Hypothalamus (tissue), 51 donors: ENCODE results near the gene MVP.
A peak's percentile ranks its signal among the peaks of the same experiment; 100 is the strongest.

Source experiments
- DNase-seq, 51 donors: peaks; one replicate each; lab custom pipeline; 2025; lab: John Stamatoyannopoulos, UW

The MVP gene

GRCh38 chr16:29840240-29840639 lies 20.0 kb downstream of the MVP start:
- DNase-seq = no peak

GRCh38 chr16:29841631-29842030 lies 21.4 kb downstream of the MVP start:
- no peak for DNase-seq

- DNase-seq = no peak
Measured at GRCh38 chr16:29842732-29843346, 22.6 kb downstream of the MVP start.

- DNase-seq = no peak
Measured at GRCh38 chr16:29843931-29844330, 23.7 kb downstream of the MVP start.

DNA sequence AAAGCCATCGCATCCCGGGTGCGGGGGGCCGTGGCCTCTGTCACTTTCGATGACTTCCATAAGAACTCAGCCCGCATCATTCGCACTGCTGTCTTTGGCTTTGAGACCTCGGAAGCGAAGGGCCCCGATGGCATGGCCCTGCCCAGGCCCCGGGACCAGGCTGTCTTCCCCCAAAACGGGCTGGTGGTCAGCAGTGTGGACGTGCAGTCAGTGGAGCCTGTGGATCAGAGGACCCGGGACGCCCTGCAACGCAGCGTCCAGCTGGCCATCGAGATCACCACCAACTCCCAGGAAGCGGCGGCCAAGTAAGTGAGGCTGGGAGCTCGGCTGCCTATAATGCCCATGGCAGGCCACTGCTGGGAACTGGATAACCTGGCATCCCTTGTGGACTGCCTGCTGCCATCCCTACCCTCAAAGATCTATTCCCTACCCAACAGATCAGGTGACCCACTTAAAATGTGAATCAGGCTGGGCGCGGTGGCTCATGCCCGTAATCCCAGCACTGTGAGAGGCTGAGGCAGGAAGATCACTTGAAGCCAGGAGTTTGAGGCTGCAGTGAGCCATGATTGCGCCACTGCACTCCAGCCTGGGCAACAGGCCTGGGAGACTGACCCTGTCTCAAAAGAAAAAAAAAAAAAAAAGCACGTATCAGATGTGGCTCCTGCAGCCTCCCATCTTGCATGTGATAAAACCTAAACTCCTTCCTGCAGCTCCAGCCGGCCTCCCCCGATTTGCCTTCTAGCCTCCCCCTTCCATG lies 24.5 kb downstream of the MVP start:
- DNase-seq = no peak

DNA sequence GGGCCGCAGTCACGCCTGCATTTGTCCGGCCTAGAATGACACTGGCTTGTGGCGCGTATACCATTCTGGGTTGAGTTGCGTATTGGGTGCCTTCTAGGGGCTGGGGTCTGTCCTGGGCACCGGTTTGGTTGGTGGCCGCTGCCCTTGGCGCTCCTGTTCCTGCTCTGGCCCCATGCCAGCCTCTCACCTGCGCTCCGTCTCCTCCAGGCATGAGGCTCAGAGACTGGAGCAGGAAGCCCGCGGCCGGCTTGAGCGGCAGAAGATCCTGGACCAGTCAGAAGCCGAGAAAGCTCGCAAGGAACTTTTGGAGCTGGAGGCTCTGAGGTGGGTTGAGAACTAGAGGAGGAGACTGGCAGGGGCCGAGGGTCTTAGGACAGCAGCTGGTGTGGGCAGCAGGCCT lies 25.4 kb downstream of the MVP start:
- no peak for DNase-seq

- DNase-seq = peak in 42 of 51 donors; percentile 12 to 81 (median 43)
Measured at GRCh38 chr16:29848420-29849297, 28.4 kb downstream of the MVP start.

DNA sequence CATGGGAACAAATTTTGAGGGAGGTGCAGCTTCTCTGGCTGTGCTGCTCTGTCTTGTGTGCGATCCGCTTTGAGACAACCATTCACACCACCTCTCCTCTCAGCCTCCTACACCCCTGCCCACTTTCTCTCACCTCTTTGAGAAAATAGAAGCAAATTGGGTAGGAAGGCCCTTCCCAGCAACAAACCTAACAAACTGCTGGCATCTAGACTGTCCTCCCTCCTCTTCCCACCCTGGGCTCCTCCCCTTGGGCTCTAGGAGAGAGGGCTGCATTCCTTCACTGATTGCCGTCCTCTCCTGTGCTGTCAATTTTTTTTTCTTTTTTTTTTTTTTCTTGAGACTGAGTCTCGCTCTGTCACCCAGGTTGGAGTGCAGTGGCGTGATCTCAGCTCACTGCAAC lies 29.2 kb downstream of the MVP start:
- no peak for DNase-seq

GRCh38 chr16:29850998-29851397 lies 30.7 kb downstream of the MVP start:
- no peak for DNase-seq

GRCh38 chr16:29852654-29853053 lies 32.4 kb downstream of the MVP start:
- DNase-seq = no peak

DNA sequence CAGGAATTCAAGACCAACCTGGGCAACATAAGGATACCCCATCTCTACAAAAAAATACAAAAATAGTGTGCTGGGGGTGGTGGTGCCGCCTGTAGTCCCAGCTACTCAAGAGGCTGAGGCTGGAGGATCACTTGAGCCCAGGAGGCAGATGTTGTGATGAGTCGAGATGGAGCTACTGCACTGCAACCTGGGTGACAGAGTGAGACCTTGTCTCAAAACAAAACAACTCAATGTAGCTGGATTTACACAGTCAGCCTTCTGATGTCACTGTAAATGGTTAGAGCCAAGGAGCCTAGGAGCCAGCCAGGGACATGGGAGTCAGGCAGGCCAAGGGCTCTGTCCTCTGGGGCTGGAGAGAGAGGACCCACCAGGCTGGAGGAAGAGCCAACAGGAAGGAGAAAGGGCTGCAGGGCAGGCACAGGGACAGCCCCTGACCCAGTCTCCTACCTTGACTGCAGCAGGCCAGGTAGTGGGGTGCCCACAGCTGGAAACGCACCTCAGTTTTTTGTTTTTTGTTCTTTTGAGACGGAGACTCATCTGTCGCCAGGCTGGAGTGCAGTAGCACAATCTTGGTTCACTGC lies 34.3 kb downstream of the MVP start:
- no peak for DNase-seq

DNA sequence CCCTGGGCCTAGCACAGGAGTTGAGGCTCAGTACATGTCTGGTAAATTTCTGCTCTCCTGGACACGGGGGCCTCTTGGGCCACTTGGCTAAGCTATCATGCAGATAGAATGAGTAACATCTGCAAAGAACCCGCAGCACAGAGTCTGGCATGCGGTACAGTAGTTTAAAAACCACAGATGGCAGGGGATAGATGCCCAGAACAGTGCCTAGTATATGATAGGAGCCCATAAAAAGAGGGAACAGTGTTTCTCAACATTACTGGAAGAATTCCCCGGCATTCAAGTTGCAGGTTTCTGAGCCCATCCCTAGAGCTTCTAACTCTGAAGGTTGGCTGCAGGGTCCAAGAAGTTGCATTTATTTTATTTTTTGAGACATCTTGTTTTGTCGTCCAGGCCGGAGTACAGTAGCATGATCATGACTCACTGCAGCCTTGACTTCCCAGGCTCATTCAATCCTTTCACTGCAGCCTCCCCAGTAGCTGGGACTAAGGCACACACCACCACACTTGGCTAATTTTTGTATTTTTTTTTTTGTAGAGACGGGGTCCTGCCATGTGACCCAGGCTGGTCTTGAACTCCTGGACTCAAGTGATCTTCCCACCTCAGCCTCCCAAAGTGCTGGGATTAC lies 37.0 kb downstream of the MVP start:
- DNase-seq = no peak

DNA sequence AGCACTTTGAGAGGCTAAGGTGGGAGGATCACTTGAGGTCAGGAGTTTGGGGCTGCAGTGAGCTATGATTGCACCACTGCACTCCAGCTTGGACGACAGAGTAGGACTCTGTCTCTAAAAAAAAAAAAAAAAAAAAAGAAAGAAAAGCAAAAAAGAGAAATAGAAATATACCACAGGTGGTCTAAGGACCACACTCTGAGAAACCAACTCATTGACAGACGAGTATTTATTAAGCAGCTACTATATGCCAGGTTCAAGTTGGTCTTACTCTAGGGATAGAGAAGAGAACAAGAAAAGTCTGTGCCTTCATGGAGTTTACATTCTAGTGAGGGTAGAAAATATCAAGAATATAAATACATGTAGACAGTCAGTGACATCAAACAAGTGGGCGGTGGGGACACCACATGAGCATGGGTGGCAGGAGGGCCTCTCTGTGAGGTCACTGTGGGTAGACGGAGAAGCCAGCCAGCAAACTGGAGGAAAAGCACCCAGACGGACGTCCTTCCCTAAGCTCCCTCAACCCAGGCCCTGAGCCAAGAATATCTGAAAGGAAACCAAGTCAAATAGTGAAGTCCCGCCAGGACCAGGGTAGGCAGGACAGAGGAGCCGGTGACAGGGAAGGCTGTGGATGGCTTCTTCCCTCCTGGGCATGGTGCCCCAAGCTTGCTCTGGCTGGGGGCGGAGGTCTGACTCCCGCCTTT lies 38.0 kb downstream of the MVP start:
- peak in 16 of 51 donors; percentile 3 to 51 (median 23) for DNase-seq

GRCh38 chr16:29858974-29859373 lies 38.7 kb downstream of the MVP start:
- no peak for DNase-seq

- no peak for DNase-seq
Measured at GRCh38 chr16:29860218-29860617, 40.0 kb downstream of the MVP start.

- peak in 22 of 51 donors; percentile 9 to 63 (median 33) for DNase-seq
Measured at GRCh38 chr16:29862383-29862883, 42.2 kb downstream of the MVP start.

DNA sequence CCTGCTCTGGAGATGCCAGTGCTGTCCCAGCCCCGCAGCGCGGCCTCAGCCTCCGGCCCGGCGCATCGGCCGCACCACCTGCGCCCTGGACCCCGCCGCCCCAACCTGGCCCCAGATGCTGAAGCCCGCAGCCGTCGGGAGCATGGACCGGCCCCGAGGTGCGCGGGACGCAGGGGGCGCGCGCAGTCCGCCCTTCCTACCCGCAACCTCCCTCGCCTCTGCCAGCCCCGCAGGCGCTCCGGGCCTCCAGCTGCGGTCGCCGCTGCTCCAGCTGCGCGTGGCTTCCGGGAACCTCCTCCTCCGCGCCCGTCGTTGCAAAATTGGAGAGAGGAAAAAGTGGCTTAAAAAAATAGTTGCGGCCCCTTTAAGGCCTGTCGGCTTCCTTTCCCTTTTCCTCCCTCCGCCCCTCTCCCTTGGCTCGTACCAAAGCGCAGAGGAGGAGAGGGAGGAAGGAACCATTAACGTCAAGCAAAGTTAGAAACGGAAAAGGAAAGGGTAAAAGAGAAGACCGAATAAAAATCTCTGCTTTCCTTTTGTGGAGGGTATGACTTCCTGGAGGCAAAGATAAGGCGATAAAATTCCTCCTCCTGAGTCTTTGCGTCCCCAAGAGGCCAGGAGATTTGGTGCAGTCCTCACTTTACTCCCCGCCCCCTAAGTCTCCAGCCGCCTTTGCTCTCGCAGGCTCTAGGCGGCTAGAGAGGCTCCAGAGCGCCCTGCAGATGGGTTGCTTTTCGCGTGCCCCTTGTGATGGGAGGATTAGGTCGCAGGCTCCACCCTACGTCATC lies 42.8 kb downstream of the MVP start, which contains the start of gene CDIPT:
Gene CDIPT (minus strand): TSS at position 343 of the 785 bp plus-strand sequence. CDS start 369 bp downstream, outside the sequence.
- DNase-seq = peak; percentile 41 to 98 (median 87)

- DNase-seq = peak in 1 of 51 donors; percentile 39
Measured at GRCh38 chr16:29863669-29863984, 43.4 kb downstream of the MVP start.

GRCh38 chr16:29864205-29864604 lies 43.9 kb downstream of the MVP start:
- no peak for DNase-seq
